Mucosa of descending colon (tissue), 3 donors: ENCODE data around the gene AGTPBP1. TPM values are rescaled to one million over a fixed set of nuclear protein-coding genes. Genes with fewer than 3 reads are reported as not detected.

ENCODE experiments used
- ATAC-seq: fragments of 200-7000 bp; cut with Tn5 transposase; one replicate; pipeline ENCODE4 v1.9.1; 2020; ENCODE audit warnings: mild to moderate bottlenecking, moderate library complexity
- DNase-seq, 3 donors: peaks; one replicate each; pipeline ENCODE4 v3.0.0-alpha.2; 2020
- H3K36me3 ChIP-seq: fragments of 200-600 bp; one replicate; pipeline ENCODE4 v1.8.0; 2021; ENCODE audit warnings: low read depth, mild to moderate bottlenecking
- H3K4me1 ChIP-seq: fragments of 200-600 bp; one replicate; pipeline ENCODE4 v1.8.0; 2021; ENCODE audit warnings: low read depth, mild to moderate bottlenecking
- H3K4me3 ChIP-seq: fragments of 200-600 bp; one replicate; pipeline ENCODE4 v1.8.0; 2021; ENCODE audit warnings: mild to moderate bottlenecking
- H3K9me3 ChIP-seq: fragments of 200-600 bp; one replicate; pipeline ENCODE4 v1.8.0; 2021; ENCODE audit warnings: mild to moderate bottlenecking
- CTCF ChIP-seq: fragments of 200-600 bp; IDR thresholded peaks from one replicate; pipeline ENCODE4 v1.8.0; 2022; ENCODE audit warnings: antibody characterized with exemption, mild to moderate bottlenecking
- intact Hi-C, 2 donors: fragments of 100-400 bp; cut with DNase I in 1 of 2; cut with micrococcal nuclease in 1 of 2; formaldehyde crosslinking; loops; one replicate each; pipeline versions ENCODE4 v1.11.0 to v1.11.1; 2022; cut with DNase I, micrococcal nuclease
- total RNA-seq, 3 donors: library from RNA; stranded (reverse); fragmentation: NEBNext Ultra II Directional in 2 of 3; extraction: Animal tissue kit (Norgen Biotek cat#: 25700) in 2 of 3; gene quantifications; one replicate each; pipeline versions ENCODE4 v1.2.1 to v1.2.4, GENCODE V29; 2021 to 2023
- donor health status: DM: no; HTN: no; CAD: no; lungs with moderate emphysema.
- donor health status: DM: no; HTN: no; CAD: no.
- donor health status: DM: no; HTN: yes; CAD: no.

Gene AGTPBP1
- total RNA-seq, 3 donors from 2014 or later, result 11.7 to 17.9 (median 15.9) TPM

- H3K9me3 ChIP-seq, result no peaks in the 10 kb centered on the region
- no peak for DNase-seq
- no peak overlapping the region for H3K4me3 ChIP-seq
- no peaks in the 10 kb centered on the region for H3K4me1 ChIP-seq
- H3K36me3 ChIP-seq, result no peaks in the 10 kb centered on the region
- no peak for ATAC-seq
- intact Hi-C loops, result no loop called here
- no peak for TF ChIP-seq CTCF
Observed at GRCh38 chr9:85569988-85570387, 171.8 kb downstream of the AGTPBP1 start.

- Histone ChIP-seq H3K4me3 (no peak overlapping the region), H3K4me1 (no peaks in the 10 kb centered on the region), H3K9me3 (no peaks in the 10 kb centered on the region), H3K36me3 (no peaks in the 10 kb centered on the region)
- no peak for DNase-seq
- ATAC-seq, result no peak
- intact Hi-C loops, result no loop called here
- no peak for TF ChIP-seq CTCF
Observed at GRCh38 chr9:85559526-85559925, 182.2 kb downstream of the AGTPBP1 start.

GRCh38 chr9:85554349-85554748, 187.4 kb downstream of the AGTPBP1 start:
- H3K9me3 ChIP-seq, result no peaks in the 10 kb centered on the region
- no peak for DNase-seq
- intact Hi-C loops, result no loop called here
- TF ChIP-seq CTCF, result no peak
- H3K4me3 ChIP-seq, result no peak overlapping the region
- no peaks in the 10 kb centered on the region for H3K4me1 ChIP-seq
- no peak for ATAC-seq
- H3K36me3 ChIP-seq, result no peaks in the 10 kb centered on the region

- ATAC-seq, result no peak
- Histone ChIP-seq H3K4me1 (no peaks in the 10 kb centered on the region), H3K4me3 (no peak overlapping the region), H3K36me3 (no peaks in the 10 kb centered on the region), H3K9me3 (no peaks in the 10 kb centered on the region)
- no peak for TF ChIP-seq CTCF
- intact Hi-C loops, result no loop called here
- DNase-seq, result no peak
Observed at GRCh38 chr9:85553475-85553874, 188.3 kb downstream of the AGTPBP1 start.

- intact Hi-C loops, result no loop called here
- TF ChIP-seq CTCF, result no peak
- no peak for DNase-seq
- Histone ChIP-seq H3K9me3 (no peaks in the 10 kb centered on the region), H3K4me1 (no peaks in the 10 kb centered on the region), H3K4me3 (no peak overlapping the region), H3K36me3 (no peaks in the 10 kb centered on the region)
- no peak for ATAC-seq
Observed at GRCh38 chr9:85547599-85547998, 194.2 kb downstream of the AGTPBP1 start.

GRCh38 chr9:85543196-85543595, 198.6 kb downstream of the AGTPBP1 start:
- Histone ChIP-seq H3K9me3 (no peaks in the 10 kb centered on the region), H3K4me1 (no peaks in the 10 kb centered on the region), H3K36me3 (no peaks in the 10 kb centered on the region), H3K4me3 (no peak overlapping the region)
- ATAC-seq, result no peak
- no peak for TF ChIP-seq CTCF
- intact Hi-C loops, result no loop called here
- DNase-seq, result no peak
